Neural crest cell (in vitro differentiated cells): ENCODE results near the gene PPP1R3D. TPM values are rescaled to one million over a fixed set of nuclear protein-coding genes. Genes with fewer than 3 reads are reported as not detected.
"Not testable (repeated sequence)": the region's sequence is repeated elsewhere in the genome, so short reads cannot be mapped to it uniquely, and the experiment has no call there.

Source experiments
- DNase-seq: peaks from one replicate; pipeline ENCODE4 v3.0.0; 2021; ENCODE audit warnings: low read depth, mixed read lengths, low spot score
- H3K27ac Mint-ChIP-seq: one replicate; pipeline ENCODE4 v1.8.0; 2021; ENCODE audit warnings: mild to moderate bottlenecking, mixed read lengths; ENCODE audit not compliant: unreplicated experiment
- H3K27me3 Mint-ChIP-seq: 2 replicates; pipeline ENCODE4 v1.8.0; 2021; ENCODE audit warnings: low read depth, mild to moderate bottlenecking, mixed read lengths
- H3K36me3 Mint-ChIP-seq: 2 replicates; pipeline ENCODE4 v1.8.0; 2021; ENCODE audit warnings: low read depth, mild to moderate bottlenecking, mixed read lengths
- H3K4me1 Mint-ChIP-seq: 2 replicates; pipeline ENCODE4 v1.8.0; 2021; ENCODE audit warnings: mixed read lengths
- H3K4me3 Mint-ChIP-seq: one replicate; pipeline ENCODE4 v1.8.0; 2021; ENCODE audit warnings: mild to moderate bottlenecking, mixed read lengths
- H3K9me3 Mint-ChIP-seq: 2 replicates; pipeline ENCODE4 v1.8.0; 2021; ENCODE audit warnings: mixed read lengths
- CTCF ChIP-seq: fragments of 200-600 bp; sonication (generic); conservative IDR thresholded peaks from 2 replicates; pipeline ENCODE4 v1.5.0; 2021; ENCODE audit warnings: antibody characterized with exemption, mild to moderate bottlenecking
- total RNA-seq: library from RNA; stranded (reverse); gene quantifications from 2 replicates; pipeline ENCODE4 v1.2.1, GENCODE V29; 2021

PPP1R3D gene
- total RNA-seq, 1 donor from 2014 or later: 7.0 TPM

GRCh38 chr20:59971428-59971827 lies 31.3 kb upstream of the PPP1R3D start:
- Mint-ChIP-seq H3K4me1 (peaks cover 7% of the 10 kb centered on the region), H3K36me3 (no peaks in the 10 kb centered on the region), H3K27me3 (no peaks in the 10 kb centered on the region), H3K27ac (no peak overlapping the region), H3K9me3 (peaks cover 2% of the 10 kb centered on the region), H3K4me3 (no peak overlapping the region)
- DNase-seq: no peak
- no peak for TF ChIP-seq CTCF

GRCh38 chr20:59966428-59966827 lies 26.3 kb upstream of the PPP1R3D start:
- H3K36me3 Mint-ChIP-seq: no peaks in the 10 kb centered on the region
- peaks cover 8% of the 10 kb centered on the region for H3K4me1 Mint-ChIP-seq
- TF ChIP-seq CTCF: no peak
- H3K27ac Mint-ChIP-seq: no peak overlapping the region
- DNase-seq: no peak
- H3K9me3 Mint-ChIP-seq: no peaks in the 10 kb centered on the region
- H3K27me3 Mint-ChIP-seq: no peaks in the 10 kb centered on the region
- no peak overlapping the region for H3K4me3 Mint-ChIP-seq

- no peak overlapping the region for H3K27ac Mint-ChIP-seq
- no peaks in the 10 kb centered on the region for H3K36me3 Mint-ChIP-seq
- no peaks in the 10 kb centered on the region for H3K9me3 Mint-ChIP-seq
- TF ChIP-seq CTCF: no peak
- no peak for DNase-seq
- peaks cover 16% of the 10 kb centered on the region for H3K4me1 Mint-ChIP-seq
- no peak overlapping the region for H3K4me3 Mint-ChIP-seq
- no peaks in the 10 kb centered on the region for H3K27me3 Mint-ChIP-seq
Observed at GRCh38 chr20:59962155-59962554, 22.1 kb upstream of the PPP1R3D start.

- H3K27ac Mint-ChIP-seq: no peak overlapping the region
- DNase-seq: no peak
- TF ChIP-seq CTCF: no peak
- no peaks in the 10 kb centered on the region for H3K27me3 Mint-ChIP-seq
- H3K36me3 Mint-ChIP-seq: no peaks in the 10 kb centered on the region
- no peak overlapping the region for H3K4me3 Mint-ChIP-seq
- peaks cover 10% of the 10 kb centered on the region for H3K4me1 Mint-ChIP-seq
- no peaks in the 10 kb centered on the region for H3K9me3 Mint-ChIP-seq
Observed at GRCh38 chr20:59961423-59961822, 21.3 kb upstream of the PPP1R3D start.

GRCh38 chr20:59958626-59959025 lies 18.5 kb upstream of the PPP1R3D start:
- no peak for TF ChIP-seq CTCF
- H3K27ac Mint-ChIP-seq: no peak overlapping the region
- H3K36me3 Mint-ChIP-seq: no peaks in the 10 kb centered on the region
- no peak overlapping the region for H3K4me3 Mint-ChIP-seq
- H3K4me1 Mint-ChIP-seq: peaks cover 8% of the 10 kb centered on the region
- DNase-seq: no peak
- H3K9me3 Mint-ChIP-seq: no peaks in the 10 kb centered on the region
- no peaks in the 10 kb centered on the region for H3K27me3 Mint-ChIP-seq

- Mint-ChIP-seq H3K27me3 (no peaks in the 10 kb centered on the region), H3K27ac (no peak within 1 kb of the TSS), H3K4me3 (no peak within 1 kb of the TSS), H3K36me3 (no peaks in the 10 kb centered on the region), H3K4me1 (peaks cover 8% of the 10 kb centered on the region), H3K9me3 (no peaks in the 10 kb centered on the region)
- DNase-seq: no peak
- no peak for TF ChIP-seq CTCF
Observed at GRCh38 chr20:59958123-59958522, 18.0 kb upstream of the PPP1R3D start, which contains the start of gene CDH26. Gene CDH26, plus strand, starts transcription at chr20:59958423. Its CDS starts 304 bp downstream, at chr20:59958727.

- H3K36me3 Mint-ChIP-seq, H3K27ac Mint-ChIP-seq, H3K9me3 Mint-ChIP-seq, H3K4me1 Mint-ChIP-seq, H3K4me3 Mint-ChIP-seq, DNase-seq, H3K27me3 Mint-ChIP-seq: not testable (repeated sequence)
Observed at GRCh38 chr20:59957568-59957967, 17.5 kb upstream of the PPP1R3D start.
